Gastrocnemius medialis (tissue), 4 donors: ENCODE measurements around the gene GUCY2D. TPM values are rescaled to one million over a fixed set of nuclear protein-coding genes. Genes with fewer than 3 reads are reported as not detected.
A peak's percentile ranks its signal among the peaks of the same experiment; 100 is the strongest.

Source experiments
- ATAC-seq, 2 donors: fragments of 150-250 bp; one replicate each; pipeline ENCODE4 v1.9.1; 2016
- DNase-seq, 2 donors: peaks; one replicate each; pipeline ENCODE4 v3.0.0-alpha.2; 2019
- H3K27ac ChIP-seq, 4 donors: fragments of 200-600 bp; sonication (generic); 1 replicate in 1 of 4; 2 replicates in 3 of 4; pipeline ENCODE4 v1.5.1; 2016 to 2018; ENCODE audit warnings: mild to moderate bottlenecking in 2 of 4, moderate library complexity in 1 of 4
- H3K27me3 ChIP-seq, 3 donors: fragments of 200-600 bp; sonication (generic) in 2 of 3; 1 replicate in 1 of 3; 2 replicates in 2 of 3; pipeline versions ENCODE4 v1.5.1 to v1.6.0; 2016 to 2019; ENCODE audit warnings: mild to moderate bottlenecking in 1 of 3, moderate library complexity in 1 of 3
- H3K36me3 ChIP-seq, 2 donors: fragments of 200-600 bp; sonication (generic) in 1 of 2; one replicate each; pipeline ENCODE4 v1.5.1; 2017 to 2018
- H3K4me1 ChIP-seq, 2 donors: fragments of 200-600 bp; sonication (generic) in 1 of 2; one replicate each; pipeline ENCODE4 v1.5.1; 2016 to 2017; ENCODE audit warnings: mild to moderate bottlenecking in 2 of 2
- H3K4me3 ChIP-seq, 4 donors: fragments of 200-600 bp; sonication (generic) in 3 of 4; 1 replicate in 1 of 4; 2 replicates in 3 of 4; pipeline ENCODE4 v1.5.1; 2016 to 2019; ENCODE audit warnings: mild to moderate bottlenecking in 2 of 4
- H3K9me3 ChIP-seq, 3 donors: fragments of 200-600 bp; sonication (generic) in 2 of 3; 1 replicate in 1 of 3; 2 replicates in 2 of 3; pipeline ENCODE4 v1.5.1; 2016 to 2019
- CTCF ChIP-seq, 5 experiments: fragments of 450-650 bp in 3 of 5; fragments of 200-600 bp in 2 of 5; sonication (generic) in 2 of 5; IDR thresholded peaks in 4 of 5; conservative IDR thresholded peaks in 1 of 5; 1 replicate in 4 of 5; 2 replicates in 1 of 5; pipeline ENCODE4 v1.5.1; 2016 to 2019; ENCODE audit warnings: antibody characterized with exemption in 5 of 5, mild to moderate bottlenecking in 3 of 5, moderate library complexity in 3 of 5
- POLR2A ChIP-seq, 2 donors: fragments of 450-650 bp; IDR thresholded peaks; one replicate each; pipeline ENCODE4 v1.6.1; 2017; ENCODE audit warnings: antibody characterized with exemption in 2 of 2, mild to moderate bottlenecking in 2 of 2, moderate library complexity in 2 of 2
- in situ Hi-C, 4 donors: fragments of 200-750 bp; cut with MboI; loops; one replicate each; pipeline versions ENCODE4 v1.15.0 to v1.8.0; 2017; ENCODE audit warnings: low sequenced_read_pairs in 4 of 4
- intact Hi-C: fragments of 100-400 bp; cut with DNase I; formaldehyde crosslinking; loops from one replicate; pipeline ENCODE4 v1.15.1; 2023; ENCODE audit warnings: low total_unique reads
- total RNA-seq, 4 donors: library from RNA; depleted of rRNA; stranded (reverse); fragments of >200 nt; gene quantifications; one replicate each; pipeline versions ENCODE4 v1.1.0 to v1.2.3, GENCODE V29; 2016

Gene GUCY2D
- total RNA-seq, 4 donors from 2014 or later: not detected

- peak; percentile 50 to 55 for ATAC-seq
- DNase-seq: no peak
- peaks cover 8% of the 10 kb centered on the region in 2 donors for H3K4me1 ChIP-seq
- no peak overlapping the region for H3K27ac ChIP-seq
- TF ChIP-seq CTCF (IDR thresholded peaks at IDR 0.05 in 4 of 5, conservative IDR thresholded peaks at IDR 0.05 in 1 of 5) (peak in 4 of 5 experiments; percentile 28 to 47 (median 40)), POLR2A (IDR thresholded peaks at IDR 0.05) (no peak)
- H3K27me3 ChIP-seq: peaks cover 17 to 20% (median 19%) of the 10 kb centered on the region in 3 donors
- H3K36me3 ChIP-seq: no peaks in the 10 kb centered on the region
- intact Hi-C loops (no loop called here), in situ Hi-C loops (no loop called here)
- H3K9me3 ChIP-seq: no peaks in the 10 kb centered on the region
- peak overlapping the region; percentile 8 to 40 (median 33) for H3K4me3 ChIP-seq
Observed at GRCh38 chr17:8016632-8017424, 14.4 kb downstream of the GUCY2D start.

- TF ChIP-seq CTCF (IDR thresholded peaks at IDR 0.05 in 4 of 5, conservative IDR thresholded peaks at IDR 0.05 in 1 of 5) (no peak), POLR2A (IDR thresholded peaks at IDR 0.05) (no peak)
- intact Hi-C loops: no loop called here
- no peak for DNase-seq
- Histone ChIP-seq H3K9me3 (no peaks in the 10 kb centered on the region), H3K4me3 (no peak overlapping the region), H3K27me3 (peaks cover 17 to 20% (median 19%) of the 10 kb centered on the region in 3 donors), H3K27ac (no peak overlapping the region), H3K36me3 (no peaks in the 10 kb centered on the region), H3K4me1 (peaks cover 8% of the 10 kb centered on the region in 2 donors)
- no peak for ATAC-seq
- in situ Hi-C loops: no loop called here
Observed at GRCh38 chr17:8018436-8018835, 16.0 kb downstream of the GUCY2D start.

GRCh38 chr17:8019166-8019565, 16.8 kb downstream of the GUCY2D start:
- ATAC-seq (no peak), DNase-seq (no peak)
- intact Hi-C loops: no loop called here

GRCh38 chr17:8019665-8020650, 17.5 kb downstream of the GUCY2D start:
- in situ Hi-C loops: no loop called here
- H3K4me3 ChIP-seq: no peak overlapping the region

More at GRCh38 chr17:8019166-8019565, 16.8 kb downstream of the GUCY2D start:
- Histone ChIP-seq H3K9me3 (no peaks in the 10 kb centered on the region), H3K4me1 (peaks cover 8% of the 10 kb centered on the region in 2 donors), H3K27me3 (peaks cover 17 to 20% (median 19%) of the 10 kb centered on the region in 3 donors), H3K36me3 (no peaks in the 10 kb centered on the region), H3K27ac (no peak overlapping the region), H3K4me3 (no peak overlapping the region)
- TF ChIP-seq POLR2A (IDR thresholded peaks at IDR 0.05) (no peak), CTCF (IDR thresholded peaks at IDR 0.05 in 4 of 5, conservative IDR thresholded peaks at IDR 0.05 in 1 of 5) (no peak)
- in situ Hi-C loops: no loop called here

More at GRCh38 chr17:8019665-8020650, 17.5 kb downstream of the GUCY2D start:
- no peak for DNase-seq
- H3K27ac ChIP-seq: no peak overlapping the region
- H3K36me3 ChIP-seq: no peaks in the 10 kb centered on the region
- no peak for ATAC-seq
- H3K9me3 ChIP-seq: no peaks in the 10 kb centered on the region
- H3K4me1 ChIP-seq: peaks cover 8% of the 10 kb centered on the region in 2 donors
- H3K27me3 ChIP-seq: peaks cover 15 to 20% (median 18%) of the 10 kb centered on the region in 3 donors
- intact Hi-C loops: no loop called here
- TF ChIP-seq CTCF (IDR thresholded peaks at IDR 0.05 in 4 of 5, conservative IDR thresholded peaks at IDR 0.05 in 1 of 5): no peak
- TF ChIP-seq POLR2A (IDR thresholded peaks at IDR 0.05): no peak
